Transverse colon (tissue), 4 donors: ENCODE results near the gene PPP6R3. TPM values are rescaled to one million over a fixed set of nuclear protein-coding genes. Genes with fewer than 3 reads are reported as not detected.

ENCODE experiments used
- DNase-seq: peaks from one replicate; pipeline ENCODE4 v3.0.0-alpha.2; 2019
- H3K27ac ChIP-seq, 4 donors: fragments of 200-600 bp; sonication (generic); 2 replicates each; pipeline ENCODE4 v1.5.1; 2016 to 2018; ENCODE audit warnings: inconsistent platforms in 4 of 4
- H3K27me3 ChIP-seq: fragments of 200-600 bp; sonication (generic); 2 replicates; pipeline ENCODE4 v1.5.1; 2017; ENCODE audit warnings: inconsistent platforms
- H3K36me3 ChIP-seq, 4 donors: fragments of 200-600 bp; sonication (generic); 2 replicates each; pipeline ENCODE4 v1.5.1; 2017 to 2019; ENCODE audit warnings: inconsistent platforms in 4 of 4
- H3K4me1 ChIP-seq, 4 donors: fragments of 200-600 bp; sonication (generic); 2 replicates each; pipeline ENCODE4 v1.5.1; 2017 to 2020; ENCODE audit warnings: inconsistent platforms in 4 of 4
- H3K4me3 ChIP-seq, 4 donors: fragments of 200-600 bp; sonication (generic); 1 replicate in 1 of 4; 2 replicates in 3 of 4; pipeline versions ENCODE4 v1.5.1 to v1.6.1; 2017 to 2019; ENCODE audit warnings: inconsistent platforms in 4 of 4
- H3K9me3 ChIP-seq, 2 donors: fragments of 200-600 bp; sonication (generic); 2 replicates each; pipeline ENCODE4 v1.5.1; 2017 to 2019; ENCODE audit warnings: inconsistent platforms in 2 of 2
- EP300 ChIP-seq: sonication (generic); formaldehyde crosslinking; IDR thresholded peaks from one replicate; pipeline ENCODE4 v1.6.1; 2017; ENCODE audit warnings: antibody characterized with exemption, low read depth
- POLR2A ChIP-seq: fragments of 450-650 bp; IDR thresholded peaks from one replicate; pipeline ENCODE4 v1.6.1; 2016; ENCODE audit warnings: antibody characterized with exemption, mild to moderate bottlenecking, moderate library complexity
- POLR2AphosphoS5 ChIP-seq, 3 donors: sonication (generic); formaldehyde crosslinking; IDR thresholded peaks; one replicate each; pipeline ENCODE4 v1.6.1; 2016; ENCODE audit warnings: antibody characterized with exemption in 3 of 3
- WGBS, 2 donors: methylation state at CpG; one replicate each; pipeline ENCODE4 v1.1.5; 2018; ENCODE audit warnings: low coverage in 1 of 2; 5-methylcytosine and 5-hydroxymethylcytosine counted together
- in situ Hi-C, 4 donors: fragments of 200-750 bp; cut with MboI; loops; one replicate each; pipeline versions ENCODE4 v1.15.0 to v1.15.1; 2017; ENCODE audit warnings: low sequenced_read_pairs in 3 of 4, low pct_ligation_motif_present in 1 of 4, low pct_unique_long_range_greater_than_20kb in 1 of 4
- intact Hi-C: fragments of 100-400 bp; cut with DNase I; formaldehyde crosslinking; loops from one replicate; pipeline ENCODE4 v1.15.1; 2023; ENCODE audit warnings: low total_unique reads
- total RNA-seq, 4 donors: library from RNA; depleted of rRNA; stranded (reverse); fragments of >200 nt; gene quantifications; one replicate each; pipeline ENCODE4 v1.1.0, GENCODE V29; 2016
- TF ChIP-seq, protein P1 (sequence below), 5 experiments: fragments of 200-600 bp in 3 of 5; fragments of 450-650 bp in 2 of 5; sonication (generic) in 3 of 5; IDR thresholded peaks; 1 replicate in 2 of 5; 2 replicates in 3 of 5; pipeline ENCODE4 v1.5.1; 2016 to 2017; ENCODE audit warnings: antibody characterized with exemption in 5 of 5, inconsistent platforms in 3 of 5, mild to moderate bottlenecking in 2 of 5, moderate library complexity in 1 of 5

The PPP6R3 gene
- total RNA-seq, 4 donors from 2014 or later: 89.8 to 158 (median 117) TPM

- Histone ChIP-seq H3K4me3 (no peak overlapping the region), H3K9me3 (no peaks in the 10 kb centered on the region), H3K27me3 (no peaks in the 10 kb centered on the region), H3K4me1 (no peaks in the 10 kb centered on the region), H3K27ac (no peak overlapping the region), H3K36me3 (peaks cover 0 to 95% (median 48%) of the 10 kb centered on the region in 4 donors)
- in situ Hi-C loops (no loop called here), intact Hi-C loops (no loop called here)
- 87 to 95% methylated on average over 4 to 7 of the region's 7 CpGs for WGBS, 2 donors
- no peak for DNase-seq
- no peak for TF ChIP-seq EP300
- TF ChIP-seq POLR2AphosphoS5 (IDR thresholded peaks at IDR 0.05): no peak
- TF ChIP-seq, protein P1, sequence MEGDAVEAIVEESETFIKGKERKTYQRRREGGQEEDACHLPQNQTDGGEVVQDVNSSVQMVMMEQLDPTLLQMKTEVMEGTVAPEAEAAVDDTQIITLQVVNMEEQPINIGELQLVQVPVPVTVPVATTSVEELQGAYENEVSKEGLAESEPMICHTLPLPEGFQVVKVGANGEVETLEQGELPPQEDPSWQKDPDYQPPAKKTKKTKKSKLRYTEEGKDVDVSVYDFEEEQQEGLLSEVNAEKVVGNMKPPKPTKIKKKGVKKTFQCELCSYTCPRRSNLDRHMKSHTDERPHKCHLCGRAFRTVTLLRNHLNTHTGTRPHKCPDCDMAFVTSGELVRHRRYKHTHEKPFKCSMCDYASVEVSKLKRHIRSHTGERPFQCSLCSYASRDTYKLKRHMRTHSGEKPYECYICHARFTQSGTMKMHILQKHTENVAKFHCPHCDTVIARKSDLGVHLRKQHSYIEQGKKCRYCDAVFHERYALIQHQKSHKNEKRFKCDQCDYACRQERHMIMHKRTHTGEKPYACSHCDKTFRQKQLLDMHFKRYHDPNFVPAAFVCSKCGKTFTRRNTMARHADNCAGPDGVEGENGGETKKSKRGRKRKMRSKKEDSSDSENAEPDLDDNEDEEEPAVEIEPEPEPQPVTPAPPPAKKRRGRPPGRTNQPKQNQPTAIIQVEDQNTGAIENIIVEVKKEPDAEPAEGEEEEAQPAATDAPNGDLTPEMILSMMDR (IDR thresholded peaks at IDR 0.05): no peak
- TF ChIP-seq POLR2A: no peak
Measured at GRCh38 chr11:68601147-68601546, 140.6 kb downstream of the PPP6R3 start.

GRCh38 chr11:68609761-68610160, 149.2 kb downstream of the PPP6R3 start:
- in situ Hi-C loops (no loop called here), intact Hi-C loops (no loop called here)
- no peaks in the 10 kb centered on the region for H3K27me3 ChIP-seq
- H3K27ac ChIP-seq: no peak overlapping the region
- H3K4me3 ChIP-seq: no peak overlapping the region
- no peaks in the 10 kb centered on the region for H3K9me3 ChIP-seq
- H3K36me3 ChIP-seq: peaks cover 0 to 80% (median 38%) of the 10 kb centered on the region in 4 donors
- no peak for DNase-seq
- TF ChIP-seq EP300: no peak
- H3K4me1 ChIP-seq: no peaks in the 10 kb centered on the region
- 93% methylated on average over 13 of the region's 13 CpGs; no CpG with 5 or more reads in 1 of the 2 donors for WGBS, 2 donors

DNA sequence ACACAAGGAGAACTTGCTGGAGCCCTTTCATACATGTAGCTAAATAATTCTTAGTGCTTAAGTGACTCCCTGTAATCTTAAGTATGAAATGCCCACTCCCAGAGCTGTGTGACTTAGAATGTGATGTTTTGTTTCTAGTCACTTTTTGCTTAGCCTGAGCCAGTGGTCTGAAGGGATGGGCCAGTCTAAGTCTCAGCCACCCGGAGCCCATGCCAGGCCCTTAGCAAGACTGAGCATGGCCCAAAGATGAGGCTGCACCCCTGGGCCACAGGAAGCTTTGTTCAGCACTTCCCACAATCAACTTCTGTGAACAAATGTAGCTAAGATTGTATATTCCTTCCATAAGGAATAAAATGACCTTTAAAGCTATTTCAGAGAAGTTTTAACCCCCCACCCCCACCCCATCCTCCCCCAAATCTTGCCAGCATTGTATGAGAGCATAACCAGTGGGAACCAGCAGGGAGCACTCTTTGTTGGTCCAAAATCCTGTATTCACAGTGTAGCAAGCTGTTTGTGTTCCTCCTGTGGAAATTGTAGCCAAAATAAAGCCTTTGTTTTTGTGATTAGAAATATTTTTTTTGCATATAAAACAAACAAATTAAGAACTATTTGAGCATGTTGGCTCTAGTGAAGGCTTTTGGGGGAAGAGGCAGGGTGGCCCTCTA, 150.0 kb downstream of the PPP6R3 start:
- Histone ChIP-seq H3K27ac (no peak overlapping the region), H3K9me3 (no peaks in the 10 kb centered on the region), H3K36me3 (peaks cover 0 to 78% (median 36%) of the 10 kb centered on the region in 4 donors), H3K4me3 (no peak overlapping the region), H3K27me3 (no peaks in the 10 kb centered on the region), H3K4me1 (no peaks in the 10 kb centered on the region)
- 69% methylated on average over 1 of the region's 1 CpG; no CpG with 5 or more reads in 1 of the 2 donors for WGBS, 2 donors
- in situ Hi-C loops (no loop called here), intact Hi-C loops (no loop called here)
- DNase-seq: no peak
- TF ChIP-seq POLR2AphosphoS5 (IDR thresholded peaks at IDR 0.05) (no peak), POLR2A (no peak)

- DNase-seq: no peak
- 93% methylated on average over 6 of the region's 6 CpGs; no CpG with 5 or more reads in 1 of the 2 donors for WGBS, 2 donors
- intact Hi-C loops (no loop called here), in situ Hi-C loops (no loop called here)
- Histone ChIP-seq H3K9me3 (no peaks in the 10 kb centered on the region), H3K27me3 (no peaks in the 10 kb centered on the region), H3K4me1 (no peaks in the 10 kb centered on the region), H3K36me3 (peaks cover 0 to 41% (median 13%) of the 10 kb centered on the region in 4 donors), H3K27ac (no peak overlapping the region), H3K4me3 (no peak overlapping the region)
- TF ChIP-seq EP300: no peak
- TF ChIP-seq, protein P1 (IDR thresholded peaks at IDR 0.05): no peak
Measured at GRCh38 chr11:68615657-68616056, 155.1 kb downstream of the PPP6R3 start.

- no peak overlapping the region for H3K4me3 ChIP-seq
- H3K4me1 ChIP-seq: no peaks in the 10 kb centered on the region
- DNase-seq: no peak
- in situ Hi-C loops: no loop called here
- no peaks in the 10 kb centered on the region for H3K9me3 ChIP-seq
- H3K27ac ChIP-seq: no peak overlapping the region
- intact Hi-C loops: no loop called here
- peaks cover 0 to 21% (median 9%) of the 10 kb centered on the region in 4 donors for H3K36me3 ChIP-seq
- TF ChIP-seq, protein P1 (IDR thresholded peaks at IDR 0.05): no peak
- no peak for TF ChIP-seq POLR2A
- no peak for TF ChIP-seq POLR2AphosphoS5 (IDR thresholded peaks at IDR 0.05)
- TF ChIP-seq EP300: no peak
- 88% methylated on average over 6 to 23 of the region's 23 CpGs for WGBS, 2 donors
- no peaks in the 10 kb centered on the region for H3K27me3 ChIP-seq
Measured at GRCh38 chr11:68617925-68618809, 157.6 kb downstream of the PPP6R3 start.
